IMR-90 (cell line): Measurements from ENCODE around the gene TNS3. TPM values are rescaled to one million over a fixed set of nuclear protein-coding genes. Genes with fewer than 3 reads are reported as not detected.
A peak's percentile ranks its signal among the peaks of the same experiment; 100 is the strongest.

ENCODE experiments used
- ATAC-seq: fragments of 200-7000 bp; cut with Tn5 transposase; 2 replicates; pipeline ENCODE4 v1.9.1; 2020; ENCODE audit warnings: low read depth, mild to moderate bottlenecking, moderate library complexity
- BruUV-seq: library from RNA; stranded (reverse); fragments of 400-500 nt; replicated peaks from 2 replicates; lab custom pipeline; 2021; lab: Mats Ljungman, UMichigan
- CTCF ChIA-PET: fragments of 300-600 bp; formaldehyde crosslinking; extraction: SDS; loops from one replicate; lab custom pipeline; 2021; ENCODE audit warnings: antibody characterized with exemption; lab: Yijun Ruan, JAX
- POLR2A ChIA-PET: fragments of 300-600 bp; sonication (Branson Sonifier 250); formaldehyde crosslinking; loops from one replicate; lab custom pipeline; 2022; ENCODE audit warnings: antibody characterized with exemption; ENCODE audit not compliant: unreplicated experiment; lab: Charles Lee
- DNase-seq: peaks from one replicate; pipeline ENCODE4 v3.0.0; 2013
- H2AFZ ChIP-seq: replicated peaks from 2 replicates; pipeline ENCODE3; 2013; ENCODE audit warnings: low read length, mild to moderate bottlenecking; ENCODE audit not compliant: poor library complexity
- H2AK5ac ChIP-seq: 2 replicates; pipeline ENCODE4 v1.6.1; 2013; ENCODE audit warnings: low read depth, low read length, inconsistent platforms
- H2AK9ac ChIP-seq: replicated peaks from 2 replicates; pipeline ENCODE3; 2013; ENCODE audit warnings: mild to moderate bottlenecking, low read depth, low read length, moderate library complexity; ENCODE audit not compliant: poor library complexity
- H2BK120ac ChIP-seq: 2 replicates; pipeline ENCODE4 v1.6.1; 2013; ENCODE audit warnings: low read depth, low read length, inconsistent platforms
- H2BK15ac ChIP-seq: 3 replicates; pipeline ENCODE4 v1.6.1; 2013; ENCODE audit warnings: low read depth, low read length, inconsistent platforms
- H2BK20ac ChIP-seq: 2 replicates; pipeline ENCODE4 v1.6.1; 2013; ENCODE audit warnings: low read depth, mild to moderate bottlenecking, inconsistent platforms, low read length, moderate library complexity
- H2BK5ac ChIP-seq: 2 replicates; pipeline ENCODE4 v1.6.1; 2013; ENCODE audit warnings: mild to moderate bottlenecking, low read depth, low read length, inconsistent platforms; ENCODE audit not compliant: poor library complexity, severe bottlenecking
- H3K14ac ChIP-seq: replicated peaks from 2 replicates; pipeline ENCODE4 v1.6.1; 2013; ENCODE audit warnings: low read depth, low read length, inconsistent platforms
- H3K18ac ChIP-seq: 2 replicates; pipeline ENCODE4 v1.6.1; 2013; ENCODE audit warnings: low read depth, low read length, control low read depth
- H3K23ac ChIP-seq: 2 replicates; pipeline ENCODE4 v1.6.1; 2013; ENCODE audit warnings: low read depth, low read length, inconsistent platforms
- H3K27ac ChIP-seq: 2 replicates; pipeline ENCODE4 v1.5.1; 2013; ENCODE audit warnings: mild to moderate bottlenecking, control low read depth, low read length; ENCODE audit not compliant: insufficient read depth
- H3K27me3 ChIP-seq: 2 replicates; pipeline ENCODE4 v1.6.1; 2013; ENCODE audit warnings: low read length; ENCODE audit not compliant: control insufficient read depth, insufficient read depth
- H3K36me3 ChIP-seq: 2 replicates; pipeline ENCODE4 v1.6.1; 2013; ENCODE audit warnings: low read length, mixed read lengths; ENCODE audit not compliant: control insufficient read depth, insufficient read depth
- H3K4ac ChIP-seq: 2 replicates; pipeline ENCODE4 v1.6.1; 2013; ENCODE audit warnings: low read depth, low read length, inconsistent platforms
- H3K4me1 ChIP-seq: 2 replicates; pipeline ENCODE4 v1.6.1; 2013; ENCODE audit warnings: low read length, mixed read lengths; ENCODE audit not compliant: control insufficient read depth, insufficient read depth
- H3K4me2 ChIP-seq: 2 replicates; pipeline ENCODE4 v1.6.1; 2013; ENCODE audit warnings: low read depth, mild to moderate bottlenecking, control low read depth, low read length, moderate library complexity
- H3K4me3 ChIP-seq: 2 replicates; pipeline ENCODE4 v1.5.1; 2013; ENCODE audit warnings: low read depth, mild to moderate bottlenecking, control low read depth, low read length, moderate library complexity; ENCODE audit not compliant: insufficient read depth
- H3K56ac ChIP-seq: 2 replicates; pipeline ENCODE4 v1.6.1; 2013; ENCODE audit warnings: low read length, inconsistent platforms; ENCODE audit not compliant: insufficient read depth; ENCODE audit errors: extremely low read depth
- H3K79me1 ChIP-seq, 2 experiments: 2 replicates each; pipeline ENCODE4 v1.6.1; 2013; ENCODE audit warnings: low read length in 2 of 2, inconsistent platforms in 1 of 2, low read depth in 1 of 2
- H3K9ac ChIP-seq: 2 replicates; pipeline ENCODE4 v1.6.1; 2013; ENCODE audit warnings: low read depth, low read length, control low read depth
- H3K9me1 ChIP-seq: 2 replicates; pipeline ENCODE4 v1.6.1; 2013; ENCODE audit warnings: low read length, inconsistent platforms; ENCODE audit not compliant: insufficient read depth
- H3K9me3 ChIP-seq: 2 replicates; pipeline ENCODE4 v1.6.1; 2013; ENCODE audit warnings: low read length; ENCODE audit not compliant: control insufficient read depth, insufficient read depth
- H4K20me1 ChIP-seq: 2 replicates; pipeline ENCODE4 v1.6.1; 2013; ENCODE audit warnings: low read length, inconsistent platforms; ENCODE audit not compliant: insufficient read depth
- H4K5ac ChIP-seq: 2 replicates; pipeline ENCODE4 v1.6.1; 2013; ENCODE audit warnings: mild to moderate bottlenecking, low read depth, low read length, control low read depth
- H4K8ac ChIP-seq, 2 experiments: 2 replicates each; pipeline ENCODE4 v1.6.1; 2013; ENCODE audit warnings: low read depth in 2 of 2, low read length in 2 of 2, control low read depth in 1 of 2, inconsistent platforms in 1 of 2
- H4K91ac ChIP-seq: 2 replicates; pipeline ENCODE4 v1.6.1; 2013; ENCODE audit warnings: low read depth, low read length, inconsistent platforms; ENCODE audit not compliant: insufficient read depth
- CEBPB ChIP-seq: IDR thresholded peaks from 2 replicates; pipeline ENCODE4 v1.6.1; 2012; ENCODE audit warnings: low read depth, low read length, improper control_type of control experiment
- CTCF ChIP-seq: conservative IDR thresholded peaks from 2 replicates; pipeline ENCODE4 v1.5.1; 2012; ENCODE audit warnings: mild to moderate bottlenecking, low read depth, low read length, improper control_type of control experiment
- WGBS, 2 experiments: methylation state at CpG; one replicate each; pipeline versions ENCODE4 v1.1.5 to v1.1.7; 2013; ENCODE audit warnings: missing lambda C conversion rate in 2 of 2; ENCODE audit not compliant: insufficient read length in 1 of 2; ENCODE audit errors: extremely low coverage in 2 of 2; 5-methylcytosine and 5-hydroxymethylcytosine counted together
- dilution Hi-C: fragments of 300-500 bp; cut with HindIII; formaldehyde crosslinking; loops from one replicate; pipeline ENCODE4 v1.14.3; 2018; ENCODE audit warnings: low sequenced_read_pairs; ENCODE audit not compliant: unreplicated experiment
- in situ Hi-C: fragments of 300-500 bp; cut with MboI; formaldehyde crosslinking; loops from 3 replicates; pipeline ENCODE4 v1.14.3; 2019; ENCODE audit warnings: low sequenced_read_pairs, inconsistent platforms, mixed read lengths
- intact Hi-C: fragments of 100-400 bp; cut with micrococcal nuclease; formaldehyde crosslinking; loops from 2 replicates; pipeline ENCODE4 v1.10.0; 2022
- polyA plus RNA-seq, 3 experiments: library from polyadenylated mRNA; depleted of rRNA; stranded (reverse); fragments of >200 nt; gene quantifications; 2 replicates each; pipeline ENCODE4 v1.2.3, GENCODE V29; 2012; ENCODE audit warnings: low replicate concordance in 1 of 3
- total RNA-seq: library from RNA; depleted of rRNA; stranded (reverse); fragments of >200 nt; gene quantifications from 2 replicates; pipeline ENCODE4 v1.2.3, GENCODE V29; 2012

The TNS3 gene
- total and polyA plus RNA-seq, 2 of the 4 experiments (the other 2 are of a cell fraction) = 64.3 to 79.2 TPM

- Histone ChIP-seq H3K9me3 (no peaks in the 10 kb centered on the region), H3K9ac (no peak overlapping the region), H4K20me1 (peaks cover 79% of the 10 kb centered on the region), H3K79me1 (peaks cover 67 to 94% of the 10 kb centered on the region in 2 experiments), H2BK120ac (no peak overlapping the region), H4K8ac (no peak overlapping the region; a peak in 1 of 4 replicates), H2BK5ac (no peak overlapping the region), H3K14ac (no peak overlapping the region), H3K36me3 (peaks cover 2% of the 10 kb centered on the region; the same call in 1 of the 2 replicates), H3K56ac (no peak overlapping the region), H3K4me1 (peaks cover 12% of the 10 kb centered on the region), H2AK5ac (no peak overlapping the region), H2AFZ (no peak overlapping the region), H2BK15ac (no peak overlapping the region), H4K5ac (no peak overlapping the region), H3K4me2 (no peak overlapping the region), H3K23ac (peak overlapping the region; percentile 50), H3K18ac (no peak overlapping the region), H2AK9ac (no peak overlapping the region), H3K27me3 (no peaks in the 10 kb centered on the region), H3K4me3 (no peak overlapping the region), H2BK20ac (no peak overlapping the region), H3K4ac (no peak overlapping the region; the same call in 1 of the 2 replicates), H4K91ac (no peak overlapping the region), H3K27ac (no peak overlapping the region), H3K9me1 (peaks cover 53% of the 10 kb centered on the region)
- in situ Hi-C loops = no loop called here
- ATAC-seq (no peak), DNase-seq (no peak)
- intact Hi-C loops = no loop called here
- no TSS peak for BruUV-seq
- ChIA-PET CTCF (interaction anchor here (0.6 to 1.0 kb wide), 3 partner anchors 9 to 258 kb away, joined by 3 to 4 read pairs (median 4); no protein-coding TSS in a partner anchor), POLR2A (no interaction called here)
- WGBS, 2 experiments = 100% methylated on average over 1 of the region's 3 CpGs; no CpG with 5 or more reads in 1 of the 2 experiments
- dilution Hi-C loops = no loop called here
- no peak for TF ChIP-seq CTCF
- TF ChIP-seq CEBPB = no peak
Observed at GRCh38 chr7:47561715-47562446, 20.0 kb downstream of the TNS3 start.
